OCI-LY1 (cell line): Measurements from ENCODE around the gene IQSEC1.

ENCODE experiments used
- CTCF ChIP-seq: fragments of 200-600 bp; sonication (generic), shearing (Covaris generic); IDR thresholded peaks from 2 replicates; pipeline ENCODE4 v1.5.1; 2017; ENCODE audit warnings: mild to moderate bottlenecking, antibody characterized with exemption, low read length, moderate library complexity, mixed read lengths
- EZH2 ChIP-seq: fragments of 200-600 bp; sonication (generic), shearing (Covaris generic); IDR thresholded peaks from 2 replicates; pipeline ENCODE4 v1.8.0; 2017; ENCODE audit warnings: borderline replicate concordance, mixed run types, mild to moderate bottlenecking, antibody characterized with exemption, low read length, moderate library complexity, mixed read lengths

- TF ChIP-seq CTCF (no peak), EZH2 (no peak)
These were observed 49.8 kb downstream of the IQSEC1 start for GRCh38 chr3:13023235-13023970.
